Measurements from ENCODE around the gene NCOA5. TPM values are rescaled to one million over a fixed set of nuclear protein-coding genes. Genes with fewer than 3 reads are reported as not detected.

Gene NCOA5
- total and polyA plus RNA-seq, 7 donors, result 10.6 to 39.2 (median 22.4) TPM

DNA sequence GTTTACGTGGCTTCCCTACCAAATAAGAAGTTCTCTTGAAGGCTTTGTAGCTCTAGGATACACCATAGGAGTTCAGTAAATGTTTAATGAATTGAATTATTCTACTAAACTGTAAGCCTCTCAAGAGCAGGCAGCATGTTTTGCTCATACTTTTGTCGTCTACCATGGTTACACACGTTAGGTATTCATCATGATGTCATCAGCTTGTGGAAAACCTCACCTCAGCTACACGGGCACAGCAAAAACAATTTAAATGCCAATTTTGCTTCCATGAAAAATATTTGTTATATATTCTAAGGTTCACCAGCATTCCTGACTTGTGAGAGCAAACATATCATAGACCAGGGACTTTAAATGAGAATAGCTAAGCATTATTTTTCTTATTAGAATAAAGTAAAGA is 16.7 kb downstream of the NCOA5 start:
- Histone ChIP-seq H3K4me3 (no peak overlapping the region), H3K27me3 (no peaks in the 10 kb centered on the region), H3K27ac (no peak overlapping the region), H3K9me3 (no peaks in the 10 kb centered on the region), H3K36me3 (peaks cover 2 to 62% (median 32%) of the 10 kb centered on the region in 4 donors), H3K4me1 (no peaks in the 10 kb centered on the region)
- TF ChIP-seq EP300 (IDR thresholded peaks at IDR 0.05) (no peak), POLR2AphosphoS5 (IDR thresholded peaks at IDR 0.05) (no peak), POLR2A (IDR thresholded peaks at IDR 0.05) (no peak)
- TF ChIP-seq, protein P1, sequence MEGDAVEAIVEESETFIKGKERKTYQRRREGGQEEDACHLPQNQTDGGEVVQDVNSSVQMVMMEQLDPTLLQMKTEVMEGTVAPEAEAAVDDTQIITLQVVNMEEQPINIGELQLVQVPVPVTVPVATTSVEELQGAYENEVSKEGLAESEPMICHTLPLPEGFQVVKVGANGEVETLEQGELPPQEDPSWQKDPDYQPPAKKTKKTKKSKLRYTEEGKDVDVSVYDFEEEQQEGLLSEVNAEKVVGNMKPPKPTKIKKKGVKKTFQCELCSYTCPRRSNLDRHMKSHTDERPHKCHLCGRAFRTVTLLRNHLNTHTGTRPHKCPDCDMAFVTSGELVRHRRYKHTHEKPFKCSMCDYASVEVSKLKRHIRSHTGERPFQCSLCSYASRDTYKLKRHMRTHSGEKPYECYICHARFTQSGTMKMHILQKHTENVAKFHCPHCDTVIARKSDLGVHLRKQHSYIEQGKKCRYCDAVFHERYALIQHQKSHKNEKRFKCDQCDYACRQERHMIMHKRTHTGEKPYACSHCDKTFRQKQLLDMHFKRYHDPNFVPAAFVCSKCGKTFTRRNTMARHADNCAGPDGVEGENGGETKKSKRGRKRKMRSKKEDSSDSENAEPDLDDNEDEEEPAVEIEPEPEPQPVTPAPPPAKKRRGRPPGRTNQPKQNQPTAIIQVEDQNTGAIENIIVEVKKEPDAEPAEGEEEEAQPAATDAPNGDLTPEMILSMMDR (IDR thresholded peaks at IDR 0.05), result no peak
- intact Hi-C loops (cut with DNase I), result no loop called here
- WGBS, 2 donors, result 95% methylated on average over 4 of the region's 4 CpGs
- DNase-seq, result no peak

DNA sequence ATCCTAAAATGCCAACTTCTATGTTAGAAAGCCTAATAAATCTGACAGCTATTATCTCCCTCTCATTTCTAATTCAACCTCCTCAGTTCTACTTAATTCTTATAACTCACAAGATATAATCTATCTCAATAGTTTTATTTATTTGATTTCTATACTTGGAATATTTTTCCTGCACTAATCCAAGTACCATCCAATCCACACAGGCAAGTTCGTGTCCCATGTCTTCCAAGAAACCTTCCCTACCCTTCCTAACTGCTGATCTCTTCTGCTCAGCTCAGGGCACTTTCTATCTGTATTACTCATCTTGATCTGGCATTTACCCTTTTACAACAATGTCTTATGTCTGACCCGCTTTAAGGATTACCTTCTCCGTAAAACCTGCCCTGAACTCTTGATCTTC is 18.2 kb downstream of the NCOA5 start:
- DNase-seq, result no peak
- TF ChIP-seq, protein P1 (IDR thresholded peaks at IDR 0.05), result no peak
- TF ChIP-seq POLR2A (IDR thresholded peaks at IDR 0.05) (no peak), EP300 (IDR thresholded peaks at IDR 0.05) (no peak), POLR2AphosphoS5 (IDR thresholded peaks at IDR 0.05) (no peak)
- no peak overlapping the region for H3K4me3 ChIP-seq
- no peaks in the 10 kb centered on the region for H3K27me3 ChIP-seq
- H3K9me3 ChIP-seq, result no peaks in the 10 kb centered on the region
- H3K27ac ChIP-seq, result no peak overlapping the region
- no peaks in the 10 kb centered on the region for H3K4me1 ChIP-seq
- intact Hi-C loops (cut with DNase I), result no loop called here
- 93 to 95% methylated on average over 3 of the region's 3 CpGs for WGBS, 2 donors
- H3K36me3 ChIP-seq, result peaks cover 14 to 62% (median 42%) of the 10 kb centered on the region in 4 donors

DNA sequence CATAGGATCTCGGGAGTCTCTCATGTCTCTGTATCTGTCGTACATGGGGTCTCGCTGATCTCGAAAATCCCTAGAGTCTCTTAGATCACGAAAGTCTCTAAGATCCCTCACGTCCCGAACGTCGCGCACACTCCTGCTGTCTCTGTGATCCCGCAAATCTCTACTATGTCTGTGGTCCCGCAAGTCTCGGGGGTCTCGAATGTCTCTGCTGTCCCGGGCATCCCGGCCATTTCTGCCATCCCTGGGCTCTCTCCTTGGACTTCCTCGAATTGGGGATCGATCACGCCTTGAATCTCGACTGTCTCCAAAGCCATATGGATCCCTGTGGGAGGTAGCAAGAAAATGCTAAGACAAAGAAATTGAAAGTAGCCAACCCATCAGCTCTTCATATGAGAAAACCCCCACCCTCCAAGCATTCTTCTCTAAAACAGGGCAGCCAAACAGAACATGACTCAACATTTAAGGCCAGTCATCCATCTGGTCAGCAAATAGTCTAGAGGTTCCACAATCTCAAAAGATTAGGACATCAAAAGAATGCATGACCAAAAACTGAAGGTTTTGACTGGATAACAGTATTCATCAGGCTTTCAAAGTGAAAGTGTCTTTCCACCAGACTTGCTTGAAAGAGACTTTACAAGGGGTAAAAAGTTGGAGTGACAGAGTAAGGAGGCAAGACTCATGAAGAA is 19.4 kb downstream of the NCOA5 start:
- WGBS, 2 donors, result 96% methylated on average over 20 of the region's 20 CpGs
- Histone ChIP-seq H3K27ac (no peak overlapping the region), H3K9me3 (no peaks in the 10 kb centered on the region), H3K4me3 (no peak overlapping the region), H3K4me1 (no peaks in the 10 kb centered on the region), H3K27me3 (no peaks in the 10 kb centered on the region), H3K36me3 (peaks cover 20 to 69% (median 53%) of the 10 kb centered on the region in 4 donors)
- intact Hi-C loops (cut with DNase I), result no loop called here
- TF ChIP-seq POLR2A (IDR thresholded peaks at IDR 0.05) (no peak), POLR2AphosphoS5 (IDR thresholded peaks at IDR 0.05) (no peak), EP300 (IDR thresholded peaks at IDR 0.05) (no peak)
- TF ChIP-seq, protein P1 (IDR thresholded peaks at IDR 0.05), result no peak
- no peak for DNase-seq

DNA sequence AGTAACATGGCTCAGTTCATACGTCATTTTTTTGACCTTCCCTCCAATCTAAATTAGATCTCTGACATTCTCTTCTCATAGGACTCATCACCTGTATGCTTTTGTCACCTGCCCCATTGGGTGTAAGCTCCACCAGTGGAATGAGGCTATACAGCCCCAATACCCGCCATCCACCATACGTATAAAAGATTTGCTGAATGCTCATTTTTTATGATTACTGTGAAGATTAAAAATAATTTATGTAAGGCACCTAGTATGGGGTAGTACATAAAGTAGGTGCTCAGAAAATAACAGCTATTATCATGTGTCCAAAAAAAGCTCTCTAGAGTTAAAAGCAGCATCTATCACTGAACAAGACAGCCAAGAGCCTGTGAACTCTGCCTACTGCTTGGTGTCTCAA is 24.1 kb downstream of the NCOA5 start:
- WGBS, 2 donors, result 95 to 98% methylated on average over 3 of the region's 3 CpGs
- TF ChIP-seq EP300 (IDR thresholded peaks at IDR 0.05) (no peak), POLR2AphosphoS5 (IDR thresholded peaks at IDR 0.05) (no peak), POLR2A (IDR thresholded peaks at IDR 0.05) (no peak)
- TF ChIP-seq, protein P1 (IDR thresholded peaks at IDR 0.05), result no peak
- no peaks in the 10 kb centered on the region for H3K27me3 ChIP-seq
- DNase-seq, result no peak
- H3K27ac ChIP-seq, result no peak overlapping the region
- peaks cover 66 to 99% (median 88%) of the 10 kb centered on the region in 4 donors for H3K36me3 ChIP-seq
- H3K4me1 ChIP-seq, result no peaks in the 10 kb centered on the region
- intact Hi-C loops (cut with DNase I), result no loop called here
- no peaks in the 10 kb centered on the region for H3K9me3 ChIP-seq
- no peak overlapping the region for H3K4me3 ChIP-seq

DNA sequence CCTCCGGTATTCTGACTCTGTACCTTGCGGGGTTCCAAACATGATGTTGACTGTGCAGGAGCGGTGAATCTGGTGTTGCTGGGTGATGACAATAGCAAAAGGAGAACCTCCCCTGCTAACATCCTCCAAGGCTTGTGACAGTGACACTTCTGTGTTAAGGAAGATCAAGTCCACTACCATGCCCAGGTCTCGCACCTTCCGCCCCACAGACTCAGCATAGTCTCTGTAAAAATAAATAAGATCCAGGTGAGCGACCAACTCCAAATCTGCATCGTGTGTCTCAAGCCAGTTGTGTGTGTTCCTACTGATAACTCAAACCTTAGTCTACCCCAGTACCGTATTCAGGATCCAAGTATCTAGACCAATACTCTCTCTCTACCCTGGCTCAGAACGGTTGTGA is 24.8 kb downstream of the NCOA5 start:
- H3K27me3 ChIP-seq, result no peaks in the 10 kb centered on the region
- H3K4me3 ChIP-seq, result no peak overlapping the region
- H3K36me3 ChIP-seq, result peaks cover 68 to 100% (median 85%) of the 10 kb centered on the region in 4 donors
- TF ChIP-seq EP300 (IDR thresholded peaks at IDR 0.05) (no peak), POLR2A (IDR thresholded peaks at IDR 0.05) (no peak)
- TF ChIP-seq, protein P1 (IDR thresholded peaks at IDR 0.05), result no peak
- intact Hi-C loops (cut with DNase I), result no loop called here
- H3K27ac ChIP-seq, result no peak overlapping the region
- peak; percentile 41 for DNase-seq
- WGBS, 2 donors, result 98% methylated on average over 9 of the region's 9 CpGs
- no peaks in the 10 kb centered on the region for H3K4me1 ChIP-seq
- H3K9me3 ChIP-seq, result no peaks in the 10 kb centered on the region
